ENCODE measurements around the gene TPST2. TPM values are rescaled to one million over a fixed set of nuclear protein-coding genes. Genes with fewer than 3 reads are reported as not detected.

The TPST2 gene
- total and polyA plus RNA-seq, 2 donors (not counting 3 experiments of a cell fraction or from before 2014, with no cell fraction given), result 49.4 to 121 TPM

DNA sequence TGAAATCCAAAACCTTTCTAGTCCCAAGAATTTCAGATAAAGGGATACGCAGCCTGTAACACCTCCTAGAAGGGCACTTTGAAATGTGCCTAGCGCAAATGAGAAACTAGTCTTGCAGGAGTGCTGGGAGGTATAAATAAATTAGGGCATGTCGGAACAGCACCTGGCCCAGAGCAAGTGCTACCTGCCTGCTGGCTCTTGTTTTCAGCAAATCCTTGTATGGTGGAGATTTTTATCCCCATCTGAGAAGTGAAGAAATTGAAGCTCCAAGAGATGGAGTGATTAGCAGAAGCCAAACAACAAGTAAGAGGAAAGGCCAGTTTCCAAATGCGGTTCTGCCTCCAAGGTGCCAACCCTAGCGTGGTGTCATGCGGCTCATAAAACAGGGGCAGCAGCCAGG is 40.9 kb downstream of the TPST2 start:
- DNase-seq (ENCODE audit: low read depth, low spot score) (no peak), FAIRE-seq (no peak)
- peaks cover 0 to 5% of the 10 kb centered on the region in 2 experiments for H3K36me3 ChIP-seq (ENCODE audit: control insufficient read depth in 2 of 2, extremely low read depth in 1 of 2, insufficient read depth in 2 of 2, low read length in 2 of 2)
- peaks cover 16% of the 10 kb centered on the region for H3K4me1 ChIP-seq (ENCODE audit: control insufficient read depth, extremely low read depth, insufficient read depth, low read length)
- H3K79me2 ChIP-seq (ENCODE audit: control insufficient read depth, insufficient read depth, low read length), result peaks cover 9% of the 10 kb centered on the region
- H3K9me3 ChIP-seq (replicated peaks; ENCODE audit: control insufficient read depth, insufficient read depth, low read length), result no peaks in the 10 kb centered on the region
- TF ChIP-seq JUN (IDR thresholded peaks at IDR 0.05; ENCODE audit: borderline replicate concordance, insufficient read depth, insufficient read length, low read depth) (no peak), GATA2 (IDR thresholded peaks at IDR 0.05; ENCODE audit: insufficient read depth, insufficient read length, low read depth, low read length) (no peak), MYC (IDR thresholded peaks at IDR 0.05; ENCODE audit: low read depth, low read length) (no peak), POLR2A (IDR thresholded peaks at IDR 0.05; ENCODE audit: low read depth, low read length) (no peak), POLR2AphosphoS5 (IDR thresholded peaks at IDR 0.05; ENCODE audit: insufficient read depth, low read depth, low read length) (no peak), EZH2 (IDR thresholded peaks at IDR 0.05; ENCODE audit: borderline replicate concordance, low read depth, low read length, severe bottlenecking) (no peak), FOS (IDR thresholded peaks at IDR 0.05; ENCODE audit: borderline replicate concordance, insufficient read depth, low read length) (no peak)
- TF ChIP-seq, protein P1, sequence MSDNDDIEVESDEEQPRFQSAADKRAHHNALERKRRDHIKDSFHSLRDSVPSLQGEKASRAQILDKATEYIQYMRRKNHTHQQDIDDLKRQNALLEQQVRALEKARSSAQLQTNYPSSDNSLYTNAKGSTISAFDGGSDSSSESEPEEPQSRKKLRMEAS (IDR thresholded peaks at IDR 0.05; ENCODE audit: insufficient read depth, insufficient read length), result no peak
- TF ChIP-seq, protein P2, sequence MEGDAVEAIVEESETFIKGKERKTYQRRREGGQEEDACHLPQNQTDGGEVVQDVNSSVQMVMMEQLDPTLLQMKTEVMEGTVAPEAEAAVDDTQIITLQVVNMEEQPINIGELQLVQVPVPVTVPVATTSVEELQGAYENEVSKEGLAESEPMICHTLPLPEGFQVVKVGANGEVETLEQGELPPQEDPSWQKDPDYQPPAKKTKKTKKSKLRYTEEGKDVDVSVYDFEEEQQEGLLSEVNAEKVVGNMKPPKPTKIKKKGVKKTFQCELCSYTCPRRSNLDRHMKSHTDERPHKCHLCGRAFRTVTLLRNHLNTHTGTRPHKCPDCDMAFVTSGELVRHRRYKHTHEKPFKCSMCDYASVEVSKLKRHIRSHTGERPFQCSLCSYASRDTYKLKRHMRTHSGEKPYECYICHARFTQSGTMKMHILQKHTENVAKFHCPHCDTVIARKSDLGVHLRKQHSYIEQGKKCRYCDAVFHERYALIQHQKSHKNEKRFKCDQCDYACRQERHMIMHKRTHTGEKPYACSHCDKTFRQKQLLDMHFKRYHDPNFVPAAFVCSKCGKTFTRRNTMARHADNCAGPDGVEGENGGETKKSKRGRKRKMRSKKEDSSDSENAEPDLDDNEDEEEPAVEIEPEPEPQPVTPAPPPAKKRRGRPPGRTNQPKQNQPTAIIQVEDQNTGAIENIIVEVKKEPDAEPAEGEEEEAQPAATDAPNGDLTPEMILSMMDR (IDR thresholded peaks at IDR 0.05; ENCODE audit: extremely low read depth in 1 of 2, insufficient read depth in 1 of 2, low read depth in 1 of 2, low read length in 2 of 2), result no peak
- BruUV-seq (replicated peaks), result no TSS peak
- dilution Hi-C loops (cut with MboI; ENCODE audit: extremely low pct_ligation_motif_present, low sequenced_read_pairs) (no loop called here), intact Hi-C loops (cut with micrococcal nuclease) (no loop called here)
- no peak overlapping the region for H3K27ac ChIP-seq (ENCODE audit: insufficient read depth, low read depth, low read length)
- H3K9ac ChIP-seq (replicated peaks; ENCODE audit: extremely low read depth, insufficient read depth, low read length), result no peak overlapping the region
- no peaks in the 10 kb centered on the region for H4K20me1 ChIP-seq (replicated peaks; ENCODE audit: control insufficient read depth, extremely low read depth, insufficient read depth, low read length)
- no peak overlapping the region for H3K4me2 ChIP-seq (ENCODE audit: insufficient read depth, low read length)
- no peaks in the 10 kb centered on the region for H3K9me1 ChIP-seq (replicated peaks; ENCODE audit: control insufficient read depth, extremely low read depth, insufficient read depth, low read length)
- H3K4me3 ChIP-seq (replicated peaks in 1 of 3; ENCODE audit: insufficient read depth in 1 of 3, low read depth in 1 of 3, low read length in 3 of 3), result no peak overlapping the region
- H3K27me3 ChIP-seq (ENCODE audit: control insufficient read depth in 2 of 2, insufficient read depth in 2 of 2, low read length in 2 of 2), result no peaks in the 10 kb centered on the region
- ChIA-PET POLR2A (no interaction called here), CTCF (no interaction called here)
- H2AFZ ChIP-seq (ENCODE audit: low read depth, low read length), result no peak overlapping the region
